PFSK-1 (cell line): ENCODE data around the gene PCNX3.

ENCODE experiments used
- POLR2AphosphoS5 ChIP-seq: IDR thresholded peaks from 2 replicates; pipeline ENCODE4 v1.6.1; 2012; ENCODE audit warnings: low read depth, mild to moderate bottlenecking, control low read depth, low read length, moderate library complexity
- REST ChIP-seq, 2 experiments: IDR thresholded peaks; 2 replicates each; pipeline versions ENCODE4 v1.6.1 to v1.8.0; 2011 to 2012; ENCODE audit warnings: low read depth in 2 of 2, low read length in 2 of 2, control low read depth in 1 of 2, inconsistent platforms in 1 of 2, mild to moderate bottlenecking in 1 of 2, moderate library complexity in 1 of 2; ENCODE audit not compliant: insufficient read depth in 1 of 2
- SIN3A ChIP-seq: IDR thresholded peaks from 2 replicates; pipeline ENCODE4 v1.6.1; 2012; ENCODE audit warnings: mild to moderate bottlenecking, low read length, moderate library complexity, borderline replicate concordance; ENCODE audit not compliant: insufficient read depth
- TAF1 ChIP-seq: IDR thresholded peaks from 2 replicates; pipeline ENCODE4 v1.6.1; 2012; ENCODE audit warnings: low read length, control low read depth, borderline replicate concordance; ENCODE audit not compliant: insufficient read depth

GRCh38 chr11:65593518-65594414 is 21.8 kb upstream of the PCNX3 start:
- TF ChIP-seq TAF1, result no peak
- no peak for TF ChIP-seq POLR2AphosphoS5
- no peak for TF ChIP-seq SIN3A
- no peak for TF ChIP-seq REST (IDR thresholded peaks at IDR 0.05; ENCODE audit: insufficient read depth in 1 of 2, low read depth in 2 of 2, low read length in 2 of 2)
